CD4-positive, alpha-beta memory T cell (primary cell): ENCODE measurements around the gene GOLGA1. TPM values are rescaled to one million over a fixed set of nuclear protein-coding genes. Genes with fewer than 3 reads are reported as not detected.

Experiments used
- polyA plus RNA-seq, 2 donors: library from polyadenylated mRNA; unstranded; fragments of 300-500 nt; fragmentation: Illumina TruSeq; gene quantifications; one replicate each; pipeline ENCODE4 v1.2.3, GENCODE V29; 2021
- total RNA-seq, 2 experiments: library from RNA; stranded (reverse); gene quantifications; one replicate each; pipeline ENCODE4 v1.2.3, GENCODE V29; 2021

GOLGA1 gene
- total and polyA plus RNA-seq, 4 experiments from 2014 or later = 3.1 to 38.3 (median 16.7) TPM

Other genes starting within 250 kb of the GOLGA1 start
- under 1 TPM in 1 of 2 experiments, not detected in 1; 0.06 TPM for gene NR6A1, start 169.8 kb downstream of the GOLGA1 start, total RNA-seq
- not detected for gene NR6A1, start 169.8 kb downstream of the GOLGA1 start, polyA plus RNA-seq
- gene OLFML2A, start 163.9 kb downstream of the GOLGA1 start, total RNA-seq = not detected
- gene OLFML2A, start 163.9 kb downstream of the GOLGA1 start, polyA plus RNA-seq = not detected
- not detected for gene WDR38, start 87.6 kb downstream of the GOLGA1 start, total RNA-seq
- gene WDR38, start 87.6 kb downstream of the GOLGA1 start, polyA plus RNA-seq = not detected
- gene RPL35, start 79.1 kb downstream of the GOLGA1 start, total RNA-seq = 1,000 to 10,000 TPM; 1,702 to 1,766 TPM
- gene RPL35, start 79.1 kb downstream of the GOLGA1 start, polyA plus RNA-seq = 1,000 to 10,000 TPM; 1,440 to 2,014 TPM
- gene ARPC5L, start 79.0 kb downstream of the GOLGA1 start, total RNA-seq = 10 to 100 TPM; 26.8 to 31.4 TPM
- gene ARPC5L, start 79.0 kb downstream of the GOLGA1 start, polyA plus RNA-seq = 10 to 100 TPM; 60.8 to 66.0 TPM
- 10 to 100 TPM; 14.7 to 15.5 TPM for gene SCAI, start 202.4 kb upstream of the GOLGA1 start, total RNA-seq
- gene SCAI, start 202.4 kb upstream of the GOLGA1 start, polyA plus RNA-seq = 1 to 10 TPM in 1 of 2 donors, under 1 TPM in 1; 0.23 to 2.4 TPM
- 10 to 100 TPM; 49.2 TPM for gene PPP6C, start 248.7 kb upstream of the GOLGA1 start, total RNA-seq
- gene PPP6C, start 248.7 kb upstream of the GOLGA1 start, polyA plus RNA-seq = 10 to 100 TPM; 62.3 to 66.1 TPM